ENCODE results near the gene SETSIP.
"Not testable (repeated sequence)": the region's sequence is repeated elsewhere in the genome, so short reads cannot be mapped to it uniquely, and the experiment has no call there.

The SETSIP gene

GRCh38 chr1:92075311-92075710 is at the start of gene SETSIP:
TSS of gene SETSIP (minus strand) at chr1:92075411. CDS start at chr1:92075411, 0 bp downstream.
- no peak for DNase-seq

DNA sequence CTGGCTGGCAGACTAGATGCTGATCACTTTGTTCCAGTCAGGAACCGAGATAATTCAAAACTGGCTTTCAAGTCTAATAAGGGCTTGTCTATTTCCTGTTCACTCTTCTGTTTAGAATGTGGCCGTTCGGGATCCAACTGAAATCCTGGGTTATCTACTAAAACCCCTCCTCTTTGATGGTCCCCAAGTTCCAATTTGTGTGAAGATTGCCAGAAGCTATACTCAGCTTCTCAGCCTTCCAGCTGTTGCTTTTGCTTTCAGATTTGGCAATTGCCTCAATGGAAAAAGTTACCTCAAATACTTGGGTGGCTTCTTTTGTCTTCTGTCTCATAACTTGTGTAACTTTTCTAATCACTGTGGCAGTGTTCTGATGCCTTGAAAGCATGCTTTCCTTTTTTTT is 48.7 kb upstream of the SETSIP start:
- DNase-seq: no peak

- no peak for DNase-seq
Observed at GRCh38 chr1:92118826-92119225, 43.6 kb upstream of the SETSIP start.

- DNase-seq: no peak
Observed at GRCh38 chr1:92117526-92117925, 42.3 kb upstream of the SETSIP start.

DNA sequence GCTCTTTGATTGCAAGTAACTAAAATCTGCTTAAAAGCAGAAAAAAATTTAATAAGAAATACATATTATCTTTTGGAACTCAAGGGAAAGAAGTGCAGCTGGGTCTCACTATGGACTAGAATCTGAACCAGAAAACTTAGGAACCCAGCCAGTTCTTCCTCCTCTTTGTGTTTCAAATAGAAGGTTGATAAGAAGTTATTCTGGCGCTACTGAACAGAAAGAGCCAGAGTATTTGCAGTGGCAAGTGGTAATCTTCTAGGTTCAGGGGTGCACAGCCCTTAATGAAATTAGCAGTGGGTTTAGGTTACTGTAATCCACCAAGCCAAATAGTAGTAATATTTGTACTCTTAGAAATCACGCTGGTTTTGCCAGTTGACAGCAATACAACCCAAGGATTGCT is 33.4 kb upstream of the SETSIP start:
- no peak for DNase-seq

DNA sequence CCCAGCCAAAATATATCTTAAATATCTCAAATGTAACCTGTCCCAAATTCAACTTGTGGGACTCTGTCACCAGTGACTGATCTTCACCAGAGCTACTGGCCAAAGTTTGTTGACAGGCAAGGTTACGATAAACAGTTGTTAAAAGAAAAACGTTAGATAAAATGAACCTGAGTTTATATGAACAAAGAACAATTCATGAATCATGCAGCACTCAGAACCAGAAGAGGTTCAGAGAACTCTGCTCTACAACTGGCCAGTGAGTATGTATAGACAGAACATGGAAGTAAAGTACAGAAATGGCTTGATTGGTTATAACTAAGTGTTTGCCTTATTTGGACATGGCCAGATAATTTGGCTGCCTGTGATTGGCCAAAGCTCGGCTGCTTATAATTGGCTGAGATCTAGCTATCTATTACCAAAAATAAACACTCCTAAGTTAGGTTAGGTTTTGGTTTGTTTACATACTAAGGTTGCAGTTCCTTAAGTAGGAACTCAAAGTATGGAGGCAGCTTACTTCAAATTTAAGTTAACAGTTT is 30.4 kb upstream of the SETSIP start:
- no peak for DNase-seq

DNA sequence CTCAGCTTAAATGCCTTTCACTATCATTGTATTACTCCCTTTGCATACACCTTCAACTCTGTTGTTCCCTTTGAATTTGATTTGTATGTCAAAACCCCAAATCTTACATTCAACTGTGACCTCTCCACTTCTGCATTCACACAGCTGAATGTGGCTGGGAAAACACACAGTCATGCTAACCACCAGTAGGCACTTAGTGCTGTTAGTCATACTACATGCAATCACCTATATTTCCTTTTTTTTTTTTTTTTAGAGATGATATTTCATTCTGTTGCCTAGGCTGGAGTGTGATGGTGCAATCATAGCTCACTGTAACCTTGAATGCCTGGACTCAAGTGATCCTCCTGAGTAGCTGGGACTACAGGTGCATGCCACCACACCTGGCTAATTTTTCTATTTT is 21.1 kb upstream of the SETSIP start:
- DNase-seq: no peak

DNA sequence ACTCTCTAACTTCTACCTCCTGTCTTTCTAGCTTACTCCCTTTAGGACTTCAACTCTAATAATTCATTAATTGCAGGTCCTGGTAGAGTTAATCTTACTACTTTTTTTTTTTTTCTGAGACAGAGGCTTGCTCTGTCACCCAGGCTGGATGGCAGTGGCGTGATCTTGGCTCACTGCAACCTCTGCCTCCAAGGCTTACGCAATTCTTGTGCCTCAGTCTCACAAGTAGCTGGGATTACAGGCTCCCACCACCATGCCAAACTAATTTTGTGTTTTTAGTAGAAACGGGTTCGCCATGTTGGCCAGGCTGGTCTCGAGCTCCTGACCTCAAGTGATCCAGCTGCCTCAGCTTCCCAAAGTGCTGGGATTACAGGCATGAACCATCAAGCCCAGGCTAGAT is 20.7 kb upstream of the SETSIP start:
- no peak for DNase-seq

- DNase-seq: no peak
Observed at GRCh38 chr1:92094595-92094994, 19.4 kb upstream of the SETSIP start.

GRCh38 chr1:92094090-92094489 is 18.9 kb upstream of the SETSIP start:
- no peak for DNase-seq

DNA sequence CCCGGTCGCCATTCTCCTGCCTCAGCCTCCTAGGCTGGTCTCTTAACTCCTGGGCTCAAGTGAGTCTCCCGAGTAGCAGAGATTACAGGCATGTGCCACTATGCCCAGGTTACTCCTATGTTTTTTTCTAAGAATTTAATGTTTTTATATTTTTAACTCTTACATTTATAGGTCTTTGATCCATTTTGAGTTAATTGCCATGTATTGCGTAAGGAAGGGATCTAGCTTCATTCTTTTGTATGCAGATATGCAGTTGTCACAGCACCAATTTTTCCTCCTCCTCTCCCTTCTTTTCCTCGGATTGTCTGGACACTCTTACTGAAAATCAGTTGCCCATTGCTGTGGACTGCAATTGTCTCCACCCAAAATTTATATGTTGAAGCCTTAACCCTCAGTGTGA is 16.4 kb upstream of the SETSIP start:
- DNase-seq: no peak

DNA sequence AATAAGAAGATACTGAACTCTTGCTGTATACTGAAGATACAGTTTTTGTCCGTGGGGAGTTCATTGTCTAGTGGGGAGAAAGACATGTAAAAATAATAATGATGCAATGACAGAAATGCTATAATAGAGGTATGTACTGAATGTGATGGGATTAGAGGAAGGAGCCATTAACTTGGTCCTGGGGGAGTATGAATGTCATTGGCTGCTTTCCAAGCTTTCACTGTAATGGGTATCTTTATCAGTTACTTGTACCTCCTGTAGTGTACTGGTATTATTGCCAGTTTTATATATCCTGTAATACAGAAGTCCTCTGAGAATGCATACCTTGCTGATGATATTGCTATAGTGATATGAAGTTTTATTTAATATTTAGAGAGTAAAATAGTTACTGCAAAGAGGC is 12.3 kb upstream of the SETSIP start:
- no peak for DNase-seq

DNA sequence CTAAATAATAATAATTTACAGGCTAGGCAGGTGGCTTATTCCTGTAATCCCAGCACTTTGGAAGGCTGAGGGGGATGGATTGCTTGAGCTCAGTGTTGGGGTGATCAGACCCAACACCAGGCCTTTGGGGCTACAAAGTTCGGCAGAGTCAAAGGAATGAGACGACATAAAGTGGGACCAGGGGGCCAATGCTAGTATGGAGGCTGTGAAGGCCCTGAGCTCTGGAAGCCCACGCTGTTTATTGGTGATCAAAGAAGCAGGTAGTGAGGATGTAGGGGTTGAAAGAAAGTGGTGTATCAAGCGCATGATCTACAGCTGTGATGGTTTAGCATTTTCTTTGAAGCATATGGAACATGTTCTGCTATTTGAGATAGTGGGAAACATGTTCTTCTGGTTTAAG is 10.5 kb upstream of the SETSIP start:
- no peak for DNase-seq

DNA sequence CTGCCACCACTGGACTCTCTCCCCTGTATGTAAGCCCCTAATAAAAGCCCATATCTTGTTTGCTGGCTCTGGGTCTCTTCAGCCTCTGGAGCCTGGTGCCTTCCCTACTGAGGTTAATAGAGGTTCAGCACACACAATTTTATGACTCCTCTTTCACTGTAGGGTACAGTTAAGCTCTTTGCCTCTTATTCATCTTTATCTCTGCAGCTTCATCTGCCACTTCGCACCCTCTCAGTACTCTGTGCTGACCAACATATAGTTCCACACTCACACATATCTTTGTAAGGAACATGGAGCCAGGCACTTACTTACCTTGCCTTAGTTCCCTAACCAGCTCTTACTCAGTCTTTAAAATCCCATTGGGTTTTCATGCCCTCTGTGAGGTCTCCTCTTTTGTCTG is 9.4 kb upstream of the SETSIP start:
- no peak for DNase-seq

DNA sequence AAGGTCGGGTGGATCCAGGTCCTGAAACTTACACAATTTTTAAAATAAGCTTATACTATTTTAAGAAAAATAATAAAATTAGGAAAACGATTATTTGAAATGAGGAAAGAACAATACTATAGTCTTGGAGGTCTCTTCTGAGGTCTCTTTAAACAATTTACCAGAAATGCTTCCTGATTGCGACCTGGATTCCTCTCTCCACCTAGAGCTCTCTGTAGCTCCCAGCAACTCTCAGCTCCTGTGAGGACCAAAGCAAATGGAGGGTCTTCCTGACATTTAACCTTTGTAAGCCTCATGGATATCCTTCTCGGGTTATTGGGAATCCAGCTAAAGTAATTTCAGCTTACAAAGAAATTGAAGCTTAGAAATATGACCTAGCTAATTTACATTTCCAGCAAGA is 5.8 kb upstream of the SETSIP start:
- DNase-seq: no peak

DNA sequence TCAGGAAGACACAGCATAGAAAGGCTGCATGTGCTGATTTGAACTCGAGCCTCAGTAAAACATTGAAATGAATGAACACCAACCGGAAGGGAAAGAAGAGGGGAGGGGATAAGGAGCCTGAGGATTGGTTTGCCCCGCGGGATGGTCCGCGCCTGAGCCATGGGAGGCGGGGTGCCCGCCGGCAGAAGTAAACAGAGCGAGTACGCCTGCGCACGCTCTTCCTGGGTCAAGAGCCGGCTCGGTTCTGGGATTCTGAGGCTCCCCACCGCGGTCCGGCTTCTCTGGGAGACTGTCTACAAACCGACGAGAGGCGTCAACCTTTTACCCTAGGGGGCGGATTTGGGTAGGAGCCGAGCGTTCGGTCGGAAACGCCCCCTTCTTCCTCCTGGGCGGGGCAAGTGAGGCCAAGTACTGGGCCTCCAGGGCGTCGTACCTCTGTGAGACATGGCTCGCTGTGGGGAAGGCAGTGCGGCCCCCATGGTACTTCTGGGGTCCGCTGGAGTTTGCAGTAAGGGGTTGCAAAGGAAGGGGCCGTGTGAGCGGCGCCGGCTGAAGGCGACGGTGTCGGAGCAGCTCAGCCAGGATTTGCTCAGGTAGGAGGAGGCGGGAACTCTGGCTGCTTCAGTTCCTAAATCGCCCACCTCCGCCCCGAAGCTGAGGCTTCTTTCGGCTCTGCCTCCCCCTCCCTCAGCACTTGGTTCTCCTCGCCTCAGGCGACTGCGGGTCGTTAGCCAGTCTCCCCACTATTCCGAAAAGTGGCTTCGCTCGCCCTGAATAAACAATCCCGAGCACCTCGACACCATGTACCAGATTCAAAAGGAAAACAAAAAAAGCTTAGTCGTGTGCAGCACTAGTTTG is 5.1 kb upstream of the SETSIP start, which contains the start of gene BTBD8:
Gene BTBD8, plus strand, starts transcription at position 218 of the 858 bp plus-strand sequence. Its CDS starts 227 bp downstream, at position 445.
- no peak for DNase-seq

- DNase-seq: no peak
Observed at GRCh38 chr1:92079441-92079840, 4.2 kb upstream of the SETSIP start.

- not testable (repeated sequence) for DNase-seq
Observed at GRCh38 chr1:92078077-92078476, 2.9 kb upstream of the SETSIP start.

- no peak for DNase-seq
Observed at GRCh38 chr1:92076363-92076762, 1.2 kb upstream of the SETSIP start.

DNA sequence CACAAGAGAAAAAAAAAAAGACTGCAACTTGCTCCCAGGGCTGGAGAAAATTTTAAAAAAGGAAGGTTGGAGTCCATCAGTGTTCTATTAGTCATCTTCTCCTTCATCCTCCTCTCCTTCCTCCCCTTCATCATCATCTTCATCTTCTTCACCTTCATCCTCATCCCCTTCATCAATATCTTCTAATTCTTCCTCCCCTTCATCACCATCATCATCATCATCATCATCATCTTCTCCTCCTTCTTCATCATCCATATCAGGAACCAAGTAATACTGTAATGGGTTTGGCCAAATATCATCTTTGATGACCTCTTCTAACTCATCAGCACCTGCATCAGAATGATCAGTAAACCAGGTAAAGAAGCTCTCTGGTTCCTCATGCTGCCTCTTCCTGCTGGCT is 765 bp downstream of the SETSIP start:
- not testable (repeated sequence) for DNase-seq

GRCh38 chr1:92070892-92071291 is 4.3 kb downstream of the SETSIP start:
- no peak for DNase-seq

GRCh38 chr1:92066321-92066720 is 8.9 kb downstream of the SETSIP start:
- no peak for DNase-seq

GRCh38 chr1:92065042-92065441 is 10.2 kb downstream of the SETSIP start:
- no peak for DNase-seq

- DNase-seq: no peak
Observed at GRCh38 chr1:92051948-92052347, 23.3 kb downstream of the SETSIP start.
